Stimulated activated CD4-positive, alpha-beta T cell treated with anti-CD3 and anti-CD28 coated beads, TNF-alpha, amount 100 ng/mL, for 48 hours (primary cell): ENCODE data around the gene KLHDC1.

Experiments
- DNase-seq, 3 donors: peaks; one replicate each; pipeline ENCODE4 v3.0.0-alpha.2; 2020; ENCODE audit warnings: low read depth in 3 of 3

KLHDC1 gene

DNA sequence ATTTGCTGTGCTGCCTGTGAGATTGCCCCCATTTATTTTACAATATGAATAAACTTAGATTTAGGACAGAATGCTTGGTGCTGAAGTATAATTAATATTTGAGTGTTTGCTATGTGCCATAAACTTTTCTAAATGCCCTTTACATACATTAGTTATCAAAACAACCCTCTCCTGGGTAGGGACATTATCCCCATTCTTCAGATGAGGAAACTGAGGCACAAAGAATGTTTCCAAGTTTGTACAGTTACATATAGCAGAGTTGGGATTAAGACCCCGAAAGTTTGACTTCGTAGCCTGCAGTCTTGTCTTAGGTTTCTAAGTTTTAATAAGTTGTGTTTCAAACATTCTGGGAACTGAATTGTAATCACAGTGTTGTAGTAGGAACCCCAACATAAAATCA is 93.4 kb downstream of the KLHDC1 start:
- no peak for DNase-seq

DNA sequence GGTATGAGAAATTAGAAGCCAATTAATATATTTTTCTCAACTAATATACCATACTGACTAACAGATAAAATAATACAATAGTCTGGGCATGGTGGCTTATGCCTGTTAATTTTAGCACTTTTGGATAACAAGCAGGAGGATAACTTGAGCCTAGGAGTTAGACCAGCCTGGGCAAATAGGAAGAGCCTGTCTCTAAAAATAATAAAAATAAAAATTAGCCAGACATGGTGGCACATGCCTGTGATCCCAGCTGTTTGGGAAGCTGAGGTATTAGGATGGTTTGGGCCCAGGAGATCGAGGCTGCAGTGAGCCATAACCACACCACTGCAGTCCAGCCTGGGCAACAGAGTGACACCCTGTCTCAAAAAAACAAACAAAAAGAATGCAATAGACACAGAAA is 99.7 kb downstream of the KLHDC1 start:
- DNase-seq: no peak

- DNase-seq: no peak
Observed at GRCh38 chr14:49796025-49796424, 103.1 kb downstream of the KLHDC1 start.
